Middle frontal gyrus (tissue), 1 donor: Measurements from ENCODE around the gene DNASE1.
"Not testable (repeated sequence)": the region's sequence is repeated elsewhere in the genome, so short reads cannot be mapped to it uniquely, and the experiment has no call there.

ENCODE experiments used
- DNase-seq: peaks from one replicate; pipeline ENCODE4 v3.0.0-alpha.2; 2015; ENCODE audit warnings: low spot score; ENCODE audit errors: extremely low spot score

DNASE1 gene

DNA sequence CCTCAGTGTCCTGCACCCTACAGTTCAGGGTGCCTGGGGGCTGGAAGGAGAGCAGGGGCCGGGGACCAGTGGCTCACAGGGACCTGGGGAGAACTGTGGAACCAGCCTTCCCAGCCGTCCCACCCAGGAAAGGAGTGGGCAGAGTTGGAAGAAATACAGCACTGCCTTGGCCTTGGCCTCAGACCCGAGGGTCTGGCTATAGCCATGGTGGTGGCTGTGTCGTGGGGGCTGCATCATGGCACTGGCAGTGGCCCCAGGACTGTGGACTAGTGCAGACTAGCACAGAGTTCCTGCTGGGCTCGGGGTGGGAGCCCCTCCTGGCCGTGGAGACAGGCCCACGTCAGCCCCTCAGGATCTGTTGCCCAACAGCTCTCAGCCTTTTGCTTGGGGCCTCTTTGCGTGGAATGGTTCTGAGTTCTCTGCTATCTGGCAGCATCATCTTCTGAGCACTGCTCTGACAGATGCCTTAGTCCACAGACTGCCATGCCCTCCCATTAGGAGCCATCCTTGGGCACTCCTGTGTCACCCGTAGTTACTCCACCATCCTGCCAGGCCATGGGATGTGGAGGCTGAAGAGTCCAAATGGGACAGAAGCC, 12.6 kb upstream of the DNASE1 start:
- no peak for DNase-seq

DNA sequence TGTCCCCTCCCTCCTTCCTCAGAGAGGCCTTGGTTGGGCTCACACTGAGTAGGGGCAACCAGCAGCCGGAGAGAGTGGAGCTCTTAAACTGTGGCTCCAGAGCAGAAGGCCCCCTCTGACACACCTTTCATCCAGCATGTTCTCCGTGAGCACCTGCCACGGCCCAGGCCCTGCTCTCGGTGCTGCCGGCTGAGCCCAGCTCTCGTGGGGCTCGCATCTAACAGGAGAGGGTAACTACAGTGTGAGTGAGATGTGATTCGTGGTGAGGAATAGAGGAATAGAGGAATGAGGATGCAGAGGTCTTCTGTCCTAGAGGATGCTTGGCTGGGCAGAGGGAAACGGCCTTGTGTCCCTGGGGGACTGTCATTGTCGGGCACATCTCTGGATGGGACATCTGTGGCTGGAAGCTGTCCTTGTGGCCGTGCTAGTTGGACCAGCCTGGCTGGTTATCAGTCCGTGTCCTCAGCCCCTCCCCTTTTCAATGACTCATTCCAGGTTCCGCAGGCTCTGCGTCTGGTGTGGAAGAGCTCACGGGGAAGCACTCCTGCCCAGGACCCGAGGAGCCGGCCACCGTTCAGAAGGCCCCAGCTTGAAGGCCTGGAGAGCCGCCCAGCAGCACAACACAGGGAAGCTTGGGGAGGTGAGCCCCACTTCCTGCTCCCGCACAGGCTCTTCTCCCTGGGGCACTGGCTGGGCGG, 11.9 kb upstream of the DNASE1 start:
- DNase-seq = no peak

DNA sequence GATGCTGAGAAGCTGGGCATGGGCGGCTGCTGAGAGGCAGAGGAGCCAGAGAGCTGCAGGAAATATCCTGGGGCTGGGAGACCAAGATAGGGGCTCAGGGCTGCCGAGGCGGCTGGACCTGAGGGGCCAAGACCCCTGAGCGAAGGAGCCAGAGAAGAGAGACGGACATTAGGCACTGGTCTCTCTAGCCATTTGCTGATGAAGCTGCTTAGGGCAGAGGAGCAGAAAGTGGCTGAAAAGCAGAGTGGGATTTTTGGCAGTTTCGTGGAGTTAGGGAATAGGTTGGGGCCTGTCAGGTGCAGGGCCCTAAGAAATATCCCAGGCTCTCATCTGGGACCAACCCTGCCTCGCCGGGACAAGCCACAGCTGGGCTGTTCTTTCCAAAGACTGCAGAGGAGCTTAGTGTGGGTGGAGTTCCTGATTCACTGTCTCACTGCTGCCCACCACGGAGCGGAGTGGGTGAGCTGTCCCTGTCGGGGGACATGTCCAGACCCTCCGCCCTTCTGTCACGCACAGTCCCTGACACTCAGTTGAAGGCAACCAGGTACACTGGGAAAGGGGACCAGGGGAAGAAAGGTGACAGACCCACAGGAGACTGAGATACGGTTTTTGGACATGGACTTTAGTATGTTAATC, 11.3 kb upstream of the DNASE1 start:
- no peak for DNase-seq

DNA sequence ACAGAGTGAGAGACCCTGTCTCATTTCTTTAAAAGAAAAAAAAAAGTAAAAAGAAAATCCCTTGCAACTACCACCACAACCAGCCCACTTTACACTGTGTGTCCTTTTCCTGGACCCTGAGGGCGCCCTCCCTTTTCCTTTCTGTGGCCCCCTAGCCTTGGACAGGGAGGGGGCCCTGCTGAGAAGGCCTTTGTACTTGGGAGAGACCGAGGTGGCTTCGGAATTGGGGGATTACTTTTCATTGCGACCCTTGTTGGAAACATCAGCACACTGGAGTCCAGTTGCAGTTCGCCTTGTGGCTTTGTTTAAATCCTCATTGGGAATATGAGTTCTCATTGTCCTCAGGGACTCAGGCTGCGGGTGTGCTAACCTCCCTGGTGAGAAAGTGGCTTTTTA, 9.4 kb upstream of the DNASE1 start:
- DNase-seq = no peak

DNA sequence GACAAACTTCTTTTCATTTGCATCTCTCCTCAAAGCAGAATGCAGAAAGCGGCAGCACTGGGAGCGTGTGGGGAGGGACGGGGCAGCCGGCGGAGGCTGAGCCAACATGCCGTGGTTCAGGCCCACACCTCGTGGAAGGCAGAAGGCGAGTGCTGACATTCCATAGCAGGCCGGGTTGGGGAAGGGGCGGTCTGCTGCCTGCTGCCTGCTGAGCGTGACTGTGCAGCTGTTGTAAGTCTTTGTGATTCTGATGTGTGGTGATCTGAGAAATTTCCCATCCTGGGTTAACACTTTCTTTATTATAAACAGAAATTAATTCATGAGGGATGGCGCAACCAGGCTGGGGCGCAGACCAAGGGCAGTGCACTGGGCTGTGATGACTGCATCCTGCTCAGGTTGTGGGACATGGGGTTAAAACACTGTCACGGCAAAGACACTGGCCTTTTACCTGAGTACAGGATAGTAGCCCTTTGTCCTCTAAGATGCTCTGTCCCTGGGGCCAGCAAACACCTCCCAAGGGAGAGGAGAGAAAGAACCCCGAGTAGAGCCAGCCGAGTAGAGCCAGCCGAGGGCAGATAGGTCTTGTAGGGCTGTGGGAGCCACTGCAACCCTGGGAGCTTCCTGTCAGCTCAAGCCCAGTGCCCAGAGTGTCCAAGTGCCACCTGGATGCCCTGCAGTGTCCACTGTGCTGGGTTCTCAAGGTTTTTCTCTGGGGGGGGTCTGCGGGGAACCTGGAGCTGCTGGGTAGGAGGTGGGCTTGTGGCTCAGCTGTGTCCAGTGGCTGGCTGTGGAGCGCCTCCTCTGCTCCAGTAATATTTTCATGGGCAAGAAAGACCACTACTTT, 8.8 kb upstream of the DNASE1 start:
- no peak for DNase-seq

DNA sequence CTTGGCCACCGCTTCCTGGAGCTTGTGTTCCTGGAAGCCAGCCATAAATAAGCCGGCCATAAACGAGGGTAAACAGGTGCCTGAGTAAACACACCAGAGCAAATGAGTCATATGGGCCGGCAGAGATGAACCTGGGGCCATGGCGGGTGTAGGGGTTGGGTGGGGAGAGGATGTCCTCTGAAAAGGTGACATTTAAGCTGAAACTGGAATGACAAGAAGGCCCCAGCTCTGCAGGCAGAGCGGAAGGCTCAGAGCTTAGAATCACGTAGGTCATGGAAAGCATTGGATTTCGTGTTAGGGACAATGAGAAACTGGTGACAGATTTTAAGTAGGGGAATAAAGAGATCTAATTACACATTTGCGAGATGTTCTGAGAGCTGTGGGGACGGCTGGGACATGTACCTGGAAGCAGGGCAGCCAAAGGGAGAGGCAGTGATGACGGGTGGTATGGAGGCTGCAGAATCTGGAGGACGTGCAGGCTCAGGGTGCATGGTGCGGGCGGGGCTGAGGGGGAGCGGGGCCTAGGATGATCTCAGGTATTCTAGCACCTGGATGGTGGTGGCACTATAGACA, 8.1 kb upstream of the DNASE1 start:
- no peak for DNase-seq

DNA sequence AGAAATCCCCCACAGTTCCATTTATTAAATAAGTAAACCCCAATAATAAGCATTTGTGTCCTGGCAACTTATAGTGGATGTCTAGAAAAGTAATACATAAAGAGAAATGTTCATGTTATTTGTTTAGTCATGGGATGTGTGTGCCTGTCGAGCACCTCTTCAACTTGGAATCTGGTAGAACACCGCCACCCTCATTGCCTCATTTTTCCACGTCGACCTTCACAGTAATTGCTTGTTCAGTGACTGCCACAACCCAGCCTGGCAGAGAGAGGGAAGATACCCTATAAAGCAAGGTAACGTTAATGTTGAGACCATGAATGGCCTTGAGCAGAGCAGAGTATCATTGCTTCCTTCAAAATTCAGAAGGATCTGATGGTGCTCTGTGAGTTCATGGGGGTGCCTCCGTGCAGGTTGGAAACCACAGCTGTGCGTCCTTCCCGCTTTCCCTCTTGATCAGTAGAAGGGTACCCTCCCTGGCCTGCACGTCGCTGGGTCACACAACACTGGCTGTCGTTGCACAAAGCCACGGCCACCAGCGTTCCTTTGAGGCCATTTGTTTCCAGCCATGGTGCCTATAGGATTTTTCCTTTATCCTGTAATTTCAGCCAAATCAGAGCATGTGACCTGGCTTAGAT, 3.7 kb upstream of the DNASE1 start:
- DNase-seq = no peak

DNA sequence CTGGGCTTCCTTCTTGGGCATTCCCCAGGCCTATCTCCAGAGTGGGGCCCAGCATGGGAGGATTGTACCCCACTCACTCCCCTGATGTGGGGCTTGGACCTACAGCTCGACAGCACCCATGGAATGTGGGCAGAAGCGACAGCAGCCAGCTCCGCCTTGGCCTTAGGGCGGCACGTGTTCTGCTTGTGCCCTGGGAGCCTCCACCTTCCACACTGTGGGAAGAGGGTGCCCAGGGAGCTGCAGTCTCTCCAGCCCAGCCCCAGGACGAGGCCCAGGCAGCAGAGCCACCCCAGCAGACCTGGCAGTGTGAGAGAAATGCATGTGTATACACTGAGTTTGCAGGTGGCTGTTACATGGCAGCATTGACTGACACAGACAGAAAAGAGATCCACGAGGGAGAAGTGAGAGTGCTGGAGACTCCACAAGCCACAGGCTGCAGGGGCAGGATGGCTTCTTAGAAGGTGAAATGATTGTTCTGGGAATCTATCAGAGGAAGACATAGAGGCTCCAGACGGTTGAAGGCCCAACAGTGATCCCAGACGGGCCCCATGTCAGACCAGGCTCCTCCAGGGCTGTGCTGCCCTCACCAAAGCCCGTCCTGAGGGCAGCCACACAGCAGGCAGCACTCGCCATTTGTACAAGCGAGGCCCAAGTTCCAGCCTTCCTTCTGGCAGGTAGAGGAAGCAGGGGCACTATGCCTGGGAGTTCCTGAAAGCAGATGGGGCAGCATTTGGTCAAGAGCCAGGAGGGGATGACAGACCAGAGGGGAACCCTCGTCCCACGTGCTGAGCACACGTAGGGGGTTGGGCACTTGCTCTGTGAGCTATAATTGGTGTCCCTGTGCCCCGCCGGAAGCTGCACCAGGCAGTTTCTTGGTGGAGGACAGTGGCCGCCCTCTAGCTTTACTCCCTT, 2.8 kb upstream of the DNASE1 start:
- DNase-seq = no peak

DNA sequence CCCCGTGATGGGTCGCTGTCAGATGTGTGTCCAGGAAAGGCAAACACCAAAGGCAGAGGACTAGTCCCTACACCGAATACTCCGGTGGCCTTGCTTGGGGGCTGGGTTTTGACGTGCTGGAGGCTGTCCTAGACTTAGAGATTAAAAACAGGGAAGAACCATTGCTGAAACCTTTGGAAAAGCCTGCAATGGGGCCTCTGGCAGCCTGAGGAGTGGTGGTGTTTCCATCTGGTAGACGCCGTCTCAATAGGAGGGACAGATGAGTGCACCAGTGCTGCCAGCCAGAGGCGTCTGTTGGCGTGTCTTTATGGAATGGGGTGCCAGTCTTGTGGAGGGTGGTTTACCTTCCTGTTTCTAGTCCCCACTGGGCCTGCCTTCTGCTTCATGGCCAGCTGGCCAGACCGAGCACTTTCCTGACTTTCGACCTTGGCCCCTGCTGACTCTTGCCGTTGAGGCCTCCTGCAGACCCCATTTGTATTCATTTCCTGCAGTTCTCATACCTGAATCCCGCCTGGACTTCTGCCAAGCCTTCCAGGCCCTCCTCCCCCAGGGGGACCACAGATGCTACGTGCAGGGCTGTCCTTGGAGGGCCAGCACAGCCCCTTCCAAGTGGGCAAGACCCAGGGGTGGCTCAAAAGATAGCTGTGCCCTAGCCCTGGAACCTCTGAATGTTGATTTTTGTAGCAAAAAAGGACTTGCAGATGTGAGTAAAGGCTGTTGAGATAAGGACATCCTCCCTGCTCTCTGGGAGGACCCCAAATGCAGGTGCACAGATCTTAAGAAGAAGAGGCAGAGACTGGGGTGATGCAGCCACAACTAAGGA, 1.9 kb upstream of the DNASE1 start:
- DNase-seq = no peak

DNA sequence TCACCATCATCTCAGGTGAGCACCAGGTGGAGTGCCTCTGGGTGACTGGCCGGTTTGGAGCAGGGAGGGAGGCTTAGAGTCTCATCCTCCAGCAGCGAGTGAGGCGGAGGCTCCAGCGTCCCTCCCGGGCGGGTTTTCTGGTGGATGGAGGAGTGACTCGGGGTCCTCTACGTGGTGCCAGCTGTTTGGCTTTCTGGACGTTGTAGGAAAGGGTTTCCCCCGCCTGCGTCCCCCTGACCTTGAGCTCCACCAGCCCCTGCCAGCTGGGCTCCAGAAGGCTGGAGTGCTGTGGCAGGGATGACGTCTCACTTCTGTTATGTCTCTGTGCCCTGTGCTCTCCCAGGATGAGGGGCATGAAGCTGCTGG, 522 bp downstream of the DNASE1 start:
- DNase-seq = no peak

DNA sequence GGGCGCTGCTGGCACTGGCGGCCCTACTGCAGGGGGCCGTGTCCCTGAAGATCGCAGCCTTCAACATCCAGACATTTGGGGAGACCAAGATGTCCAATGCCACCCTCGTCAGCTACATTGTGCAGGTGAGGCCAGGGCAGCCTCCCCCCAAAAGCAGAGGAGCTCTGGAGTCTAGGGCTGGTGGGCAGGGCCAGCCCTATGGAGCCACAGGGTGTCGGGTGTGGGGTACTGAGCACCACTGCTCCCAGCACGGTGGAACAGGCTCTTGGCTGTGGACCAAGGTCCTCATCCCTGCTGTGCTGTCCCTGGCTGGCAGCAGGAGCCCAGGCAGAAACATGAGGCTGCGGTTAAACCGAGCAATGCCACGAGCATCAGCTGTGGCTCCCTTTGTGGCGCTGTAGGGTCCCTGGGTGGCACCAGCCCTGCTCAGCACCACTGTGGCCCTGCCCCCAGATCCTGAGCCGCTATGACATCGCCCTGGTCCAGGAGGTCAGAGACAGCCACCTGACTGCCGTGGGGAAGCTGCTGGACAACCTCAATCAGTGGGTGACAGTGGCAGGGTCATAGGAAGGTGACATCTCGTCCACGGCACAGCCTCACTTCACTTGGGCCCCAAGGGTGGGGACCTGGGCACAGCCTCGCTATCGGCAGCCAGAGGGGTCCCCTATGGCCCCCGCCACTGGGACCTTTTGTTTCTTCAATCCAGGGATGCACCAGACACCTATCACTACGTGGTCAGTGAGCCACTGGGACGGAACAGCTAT, 1.1 kb downstream of the DNASE1 start:
- DNase-seq = no peak

DNA sequence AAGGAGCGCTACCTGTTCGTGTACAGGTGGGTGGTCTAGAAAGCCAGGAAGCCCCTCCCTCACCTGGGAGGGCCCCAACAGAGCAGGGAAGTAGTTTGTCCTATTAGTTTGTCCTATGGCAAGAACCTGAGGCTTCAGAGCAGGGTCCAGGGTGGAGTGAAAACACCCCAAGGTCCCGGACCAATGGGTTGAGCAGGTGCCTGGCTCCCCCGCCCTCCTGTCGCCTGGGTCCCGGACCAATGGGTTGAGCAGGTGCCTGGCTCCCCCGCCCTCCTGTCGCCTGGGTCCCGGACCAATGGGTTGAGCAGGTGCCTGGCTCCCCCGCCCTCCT, 1.6 kb downstream of the DNASE1 start:
- not testable (repeated sequence) for DNase-seq

DNA sequence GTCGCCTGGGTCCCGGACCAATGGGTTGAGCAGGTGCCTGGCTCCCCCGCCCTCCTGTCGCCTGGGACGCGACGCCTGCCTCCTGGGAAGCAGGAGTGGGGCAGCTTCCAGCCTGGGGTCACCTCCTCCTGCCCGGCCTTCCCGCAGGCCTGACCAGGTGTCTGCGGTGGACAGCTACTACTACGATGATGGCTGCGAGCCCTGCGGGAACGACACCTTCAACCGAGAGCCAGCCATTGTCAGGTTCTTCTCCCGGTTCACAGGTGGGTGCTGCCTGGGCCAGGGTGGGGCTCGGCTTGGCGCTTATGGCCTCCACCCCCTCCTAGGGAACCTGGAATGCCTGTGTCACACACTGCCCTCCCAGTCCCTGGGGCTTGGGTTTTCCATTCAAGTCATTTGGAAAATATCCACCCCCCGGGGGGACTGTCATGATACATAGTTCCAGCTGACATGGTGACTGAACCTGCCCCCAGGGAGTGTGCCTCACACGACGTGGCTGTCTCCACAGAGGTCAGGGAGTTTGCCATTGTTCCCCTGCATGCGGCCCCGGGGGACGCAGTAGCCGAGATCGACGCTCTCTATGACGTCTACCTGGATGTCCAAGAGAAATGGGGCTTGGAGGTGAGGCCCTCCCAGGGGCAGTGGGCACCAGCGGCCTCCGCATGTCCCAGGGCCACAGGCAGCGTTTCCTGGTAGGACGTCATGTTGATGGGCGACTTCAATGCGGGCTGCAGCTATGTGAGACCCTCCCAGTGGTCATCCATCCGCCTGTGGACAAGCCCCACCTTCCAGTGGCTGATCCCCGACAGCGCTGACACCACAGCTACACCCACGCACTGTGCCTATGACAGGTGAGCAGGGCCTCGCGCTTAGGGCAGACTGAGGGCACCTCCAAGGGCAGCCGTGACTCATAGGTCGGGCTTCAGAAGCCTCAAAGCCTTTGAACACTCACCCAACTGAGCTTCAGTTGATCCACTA, 2.3 kb downstream of the DNASE1 start:
- no peak for DNase-seq

DNA sequence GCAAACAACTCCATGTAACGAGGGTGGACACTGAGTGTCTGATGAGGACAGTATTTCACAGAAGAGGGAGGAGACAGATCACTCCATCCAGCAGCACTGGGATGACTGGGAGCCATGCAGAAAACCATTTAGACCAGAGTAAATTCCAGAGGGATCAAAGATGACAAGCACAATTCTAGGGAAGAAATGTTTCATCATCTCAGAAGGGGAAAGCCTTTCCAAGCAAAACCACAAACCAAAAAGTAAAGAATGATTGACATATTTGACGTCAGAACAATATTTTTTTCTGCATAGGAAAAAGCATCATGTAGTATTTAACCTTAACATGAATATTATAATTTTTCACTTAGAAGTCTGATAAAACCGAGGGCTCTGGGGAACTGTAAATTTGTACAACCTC, 4.8 kb downstream of the DNASE1 start:
- no peak for DNase-seq

DNA sequence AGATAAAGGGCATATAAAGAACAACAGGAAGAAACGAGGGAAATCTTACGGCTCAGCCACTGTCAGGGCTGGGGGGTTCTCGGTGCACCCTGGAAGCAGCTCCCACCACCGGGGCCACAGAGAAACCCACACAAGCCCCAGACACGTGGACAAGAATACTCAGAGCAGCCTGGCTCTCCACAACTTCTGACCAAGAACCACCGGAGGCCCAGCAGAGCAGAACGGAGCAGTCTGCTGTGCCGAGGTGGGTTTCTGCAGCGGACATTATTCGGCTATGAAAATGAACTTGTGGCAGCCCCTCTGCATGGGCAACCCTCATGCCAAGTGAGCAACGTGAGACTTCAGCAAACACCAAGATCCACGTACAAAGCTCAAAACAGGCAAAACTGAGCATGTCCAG, 6.8 kb downstream of the DNASE1 start:
- no peak for DNase-seq

DNA sequence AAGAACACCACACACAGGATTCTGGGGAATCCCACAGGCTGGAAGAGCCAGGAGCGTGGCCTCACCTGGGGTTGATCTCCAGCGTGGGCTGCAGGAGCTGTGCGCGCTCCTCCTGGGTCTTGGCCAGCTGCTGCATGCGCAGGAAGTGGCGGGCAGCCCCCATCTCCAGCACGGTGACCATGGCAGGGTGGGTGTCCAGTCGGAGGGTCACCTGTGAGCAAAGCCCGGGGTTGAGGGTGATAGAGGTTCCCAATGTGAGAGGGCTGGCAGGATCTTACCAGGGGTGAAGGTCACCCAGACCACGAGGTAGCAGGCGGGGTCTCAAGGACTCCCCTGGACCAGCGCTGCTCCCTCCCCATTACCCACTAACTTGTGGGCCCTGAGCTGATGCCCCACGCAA, 7.4 kb downstream of the DNASE1 start:
- DNase-seq = no peak

DNA sequence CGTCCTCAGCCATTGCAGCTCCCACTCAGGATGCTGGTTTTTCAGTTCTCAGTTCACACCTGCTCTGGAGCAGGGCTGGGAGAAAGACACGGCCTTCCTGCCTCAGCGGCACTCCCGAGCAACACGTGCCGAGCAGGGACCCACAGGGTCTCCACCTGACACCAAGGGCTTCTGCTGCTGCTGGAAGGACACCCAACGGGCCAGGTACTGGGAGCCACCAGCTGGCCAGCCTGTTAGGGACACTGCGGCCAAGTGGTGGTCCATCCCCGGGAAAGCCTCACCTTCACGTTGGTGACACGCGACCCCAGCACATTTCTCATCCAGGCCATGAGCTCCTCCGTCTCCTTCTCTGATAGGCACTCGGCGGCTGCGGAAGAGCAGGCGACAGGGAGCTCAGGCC, 8.1 kb downstream of the DNASE1 start:
- no peak for DNase-seq
